Spleen (tissue), 7 donors: ENCODE measurements around the gene COX5B.

Experiments used
- CTCF ChIP-seq, 11 experiments: fragments of 200-600 bp in 7 of 11; fragments of 450-650 bp in 4 of 11; sonication (generic) in 4 of 11; IDR thresholded peaks in 8 of 11; conservative IDR thresholded peaks in 3 of 11; 1 replicate in 7 of 11; 2 replicates in 4 of 11; pipeline versions ENCODE4 v1.4.0 to v1.8.0; 2016 to 2021; ENCODE audit warnings: antibody characterized with exemption in 11 of 11, inconsistent platforms in 4 of 11, mild to moderate bottlenecking in 1 of 11
- POLR2AphosphoS5 ChIP-seq, 3 donors: sonication (generic); formaldehyde crosslinking; IDR thresholded peaks; one replicate each; pipeline ENCODE4 v1.5.1; 2017; ENCODE audit warnings: antibody characterized with exemption in 3 of 3
- donor health status: DM: no; HTN: no; CAD: no; lungs with moderate emphysema.
- donor health status: DM: no; HTN: no; CAD: no.
- donor health status: DM: no; HTN: no; CAD: no.

- TF ChIP-seq CTCF (IDR thresholded peaks at IDR 0.05 in 8 of 11, conservative IDR thresholded peaks at IDR 0.05 in 3 of 11) (no peak), POLR2AphosphoS5 (IDR thresholded peaks at IDR 0.05) (peak in 1 of 3 donors; percentile 39)
Measured at GRCh38 chr2:97660775-97661389, 15.0 kb downstream of the COX5B start.
